Stimulated activated CD4-positive, alpha-beta T cell treated with anti-CD3 and anti-CD28 coated beads, Interleukin-15, amount 100 ng/mL, for 48 hours (primary cell): ENCODE measurements around the gene NELL2.

ENCODE experiments used
- DNase-seq, 2 donors: peaks; one replicate each; pipeline ENCODE4 v3.0.0-alpha.2; 2020; ENCODE audit warnings: low read depth in 2 of 2

The NELL2 gene

GRCh38 chr12:44476683-44477082 is 399.4 kb downstream of the NELL2 start:
- no peak for DNase-seq

DNA sequence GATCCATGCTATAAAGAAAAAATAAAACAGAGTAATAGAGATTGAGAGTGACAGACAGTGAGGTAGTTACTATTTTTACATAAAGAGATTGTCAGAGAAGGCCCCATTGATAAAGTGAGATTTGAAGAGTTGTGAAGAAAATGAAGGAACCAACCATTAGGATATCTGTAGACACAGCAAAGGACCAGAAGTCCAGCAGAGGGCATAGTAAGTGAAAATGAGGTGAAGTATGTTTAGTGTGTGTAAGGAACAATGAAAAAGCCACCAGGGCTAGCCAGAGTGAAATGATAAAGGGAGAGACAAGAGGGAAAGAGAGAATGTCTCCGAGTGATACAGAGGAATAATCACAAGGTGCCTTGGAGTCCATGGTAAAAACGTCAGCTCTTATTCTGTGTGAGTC is 411.0 kb downstream of the NELL2 start:
- no peak for DNase-seq

GRCh38 chr12:44464180-44464579 is 411.9 kb downstream of the NELL2 start:
- DNase-seq, result no peak

GRCh38 chr12:44462729-44463128 is 413.4 kb downstream of the NELL2 start:
- DNase-seq, result no peak

GRCh38 chr12:44460261-44460660 is 415.9 kb downstream of the NELL2 start:
- no peak for DNase-seq

DNA sequence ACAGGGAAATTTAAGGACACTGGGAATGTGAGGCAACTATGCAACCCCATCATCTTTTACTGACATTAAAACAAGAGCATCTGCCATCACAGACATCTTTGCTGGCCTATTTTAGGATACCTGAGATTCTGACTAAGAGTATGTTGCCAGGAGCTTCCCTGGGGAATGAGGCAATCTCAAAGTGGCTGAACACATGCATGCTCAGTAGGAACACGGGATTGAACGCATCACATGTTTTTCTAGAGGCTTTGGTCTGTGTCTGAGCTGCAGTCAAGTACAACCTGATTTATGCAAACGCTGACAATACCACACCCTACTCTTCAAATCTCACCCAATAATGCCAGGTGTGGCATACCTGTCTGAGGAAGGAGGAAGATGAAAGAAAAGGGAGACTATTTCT is 416.5 kb downstream of the NELL2 start:
- no peak for DNase-seq
